D721Med (cell line): ENCODE results near the gene ATP8A2.
"Not testable (repeated sequence)": the region's sequence is repeated elsewhere in the genome, so short reads cannot be mapped to it uniquely, and the experiment has no call there.

Experiments
- DNase-seq: peaks from one replicate; pipeline ENCODE4 v3.0.0; 2011; ENCODE audit warnings: low spot score; ENCODE audit not compliant: insufficient read length
- FAIRE-seq: peaks from 2 replicates; lab custom pipeline; 2011; peaks lifted over from hg19 to GRCh38; lab: Jason Lieb, UNC
- CTCF ChIP-seq: IDR thresholded peaks from 2 replicates; pipeline ENCODE4 v1.5.1; 2012; ENCODE audit warnings: mild to moderate bottlenecking, control low read depth; ENCODE audit not compliant: insufficient read depth; ENCODE audit errors: missing control alignments

Gene ATP8A2

GRCh38 chr13:25518441-25518840, 146.7 kb downstream of the ATP8A2 start:
- no peak for FAIRE-seq
- TF ChIP-seq CTCF = no peak
- DNase-seq = no peak

GRCh38 chr13:25525884-25526283, 154.1 kb downstream of the ATP8A2 start:
- no peak for FAIRE-seq
- no peak for DNase-seq
- TF ChIP-seq CTCF = no peak

GRCh38 chr13:25528266-25528665, 156.5 kb downstream of the ATP8A2 start:
- no peak for TF ChIP-seq CTCF
- no peak for FAIRE-seq
- no peak for DNase-seq

GRCh38 chr13:25529425-25529824, 157.7 kb downstream of the ATP8A2 start:
- no peak for DNase-seq
- no peak for FAIRE-seq
- TF ChIP-seq CTCF = no peak

GRCh38 chr13:25538276-25538675, 166.5 kb downstream of the ATP8A2 start:
- no peak for FAIRE-seq
- DNase-seq = no peak
- TF ChIP-seq CTCF = no peak

GRCh38 chr13:25541434-25542123, 169.8 kb downstream of the ATP8A2 start:
- TF ChIP-seq CTCF = no peak
- no peak for DNase-seq
- no peak for FAIRE-seq

GRCh38 chr13:25548991-25549390, 177.2 kb downstream of the ATP8A2 start:
- FAIRE-seq, DNase-seq: not testable (repeated sequence)
